ENCODE data around the gene RGP1. TPM values are rescaled to one million over a fixed set of nuclear protein-coding genes. Genes with fewer than 3 reads are reported as not detected.

RGP1 gene
- total and polyA plus RNA-seq, 9 of the 15 experiments (the other 6 are each of a cell fraction or from before 2014, with no cell fraction given), result 0.42 to 13.8 (median 6.7) TPM

- no TSS peak for BruUV-seq (replicated peaks)
- no peak for TF ChIP-seq ZFP30 (CRISPR knock-in tag; IDR thresholded peaks at IDR 0.05; ENCODE audit: borderline replicate concordance)
- in situ Hi-C loops (cut with MboI), result no loop called here
- no peak overlapping the region for H3K27ac ChIP-seq (ENCODE audit: extremely low read depth, low read depth, low read length)
- H3K4me2 ChIP-seq (ENCODE audit: insufficient read depth, low read length), result no peak overlapping the region
- no peaks in the 10 kb centered on the region for H3K9me3 ChIP-seq (replicated peaks; ENCODE audit: control insufficient read depth, insufficient read depth, low read depth, low read length)
- ChIA-PET CTCF (ENCODE audit: low intra/inter-chr PET ratio) (no interaction called here), POLR2A (interaction anchor here (0.6 to 1.7 kb wide), 5 partner anchors 9 to 31 kb away, joined by 3 to 6 read pairs (median 4); no protein-coding TSS in a partner anchor)
- no peak for ATAC-seq
- no peaks in the 10 kb centered on the region for H3K79me2 ChIP-seq (ENCODE audit: control insufficient read depth, insufficient read depth, low read length)
- no peaks in the 10 kb centered on the region for H3K27me3 ChIP-seq (ENCODE audit: control insufficient read depth in 2 of 2, insufficient read depth in 2 of 2, low read length in 2 of 2)
- no peaks in the 10 kb centered on the region for H4K20me1 ChIP-seq (replicated peaks; ENCODE audit: control insufficient read depth, insufficient read depth, low read length)
- intact Hi-C loops (cut with micrococcal nuclease), result no loop called here
- H3K4me3 ChIP-seq, result no peak overlapping the region
- H3K4me1 ChIP-seq (replicated peaks in 1 of 2; ENCODE audit: control insufficient read depth in 2 of 2, insufficient read depth in 2 of 2, low read length in 2 of 2), result no peaks in the 10 kb centered on the region
- no peak for FAIRE-seq
- no peak for DNase-seq (ENCODE audit: extremely low read depth in 1 of 4, low spot score in 3 of 4)
- H3K36me3 ChIP-seq (ENCODE audit: control insufficient read depth, insufficient read depth, low read length), result peaks cover 92% of the 10 kb centered on the region
- WGBS (ENCODE audit: insufficient coverage, low coverage, missing lambda C conversion rate), result 64% methylated on average over 6 of the region's 8 CpGs
- no peak overlapping the region for H3K9ac ChIP-seq (ENCODE audit: insufficient read depth in 1 of 2, low read depth in 2 of 2, low read length in 2 of 2)
- H3K9me1 ChIP-seq (ENCODE audit: control insufficient read depth, insufficient read depth, low read length), result peaks cover 3% of the 10 kb centered on the region
- H2AFZ ChIP-seq (ENCODE audit: low read depth, low read length), result no peak overlapping the region
These were observed 43.7 kb upstream of the RGP1 start for GRCh38 chr9:35705372-35705771.

DNA sequence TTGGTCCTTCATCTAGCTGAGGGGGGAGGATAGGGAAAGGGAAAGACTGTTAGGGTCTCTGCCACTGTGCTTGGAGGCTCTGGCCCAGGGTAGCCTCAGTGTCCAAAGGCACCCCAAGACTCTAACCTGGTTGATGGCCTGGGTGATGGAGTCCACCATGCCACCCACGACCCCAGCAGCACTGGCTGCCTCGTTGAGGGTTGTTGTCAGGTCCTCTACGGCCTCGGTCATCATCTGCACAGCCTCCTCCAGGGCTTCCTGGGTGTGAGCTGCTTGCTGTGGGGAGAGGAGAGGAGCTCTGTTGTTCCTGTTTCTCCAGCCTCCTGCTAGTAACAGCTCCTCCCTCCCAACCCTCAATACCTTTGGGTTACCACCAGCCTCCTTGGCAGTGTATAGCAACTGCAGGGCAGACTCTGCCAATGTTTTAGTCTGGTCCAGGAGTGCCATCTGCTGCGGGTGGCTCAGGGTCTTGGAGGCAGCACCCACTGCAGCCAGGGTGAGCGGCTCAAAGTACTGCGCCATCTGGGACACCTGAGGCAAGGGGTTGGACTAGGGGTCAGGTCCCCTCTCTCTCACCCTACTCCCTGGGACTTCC is 43.2 kb upstream of the RGP1 start:
- ChIA-PET POLR2A (interaction anchor here (0.6 to 1.7 kb wide), 9 partner anchors 8 to 30 kb away, joined by 3 to 6 read pairs (median 3); partner anchors contain the start of gene TPM2), CTCF (ENCODE audit: low intra/inter-chr PET ratio) (no interaction called here)
- ATAC-seq (no peak), FAIRE-seq (no peak), DNase-seq (ENCODE audit: extremely low read depth in 1 of 4, low spot score in 3 of 4) (no peak)
- Histone ChIP-seq H3K4me3 (no peak overlapping the region), H3K36me3 (ENCODE audit: control insufficient read depth, insufficient read depth, low read length) (peaks cover 92% of the 10 kb centered on the region), H3K27ac (ENCODE audit: extremely low read depth, low read depth, low read length) (no peak overlapping the region), H3K9me1 (ENCODE audit: control insufficient read depth, insufficient read depth, low read length) (peaks cover 3% of the 10 kb centered on the region), H3K9ac (ENCODE audit: insufficient read depth in 1 of 2, low read depth in 2 of 2, low read length in 2 of 2) (no peak overlapping the region), H4K20me1 (replicated peaks; ENCODE audit: control insufficient read depth, insufficient read depth, low read length) (no peaks in the 10 kb centered on the region), H3K9me3 (replicated peaks; ENCODE audit: control insufficient read depth, insufficient read depth, low read depth, low read length) (no peaks in the 10 kb centered on the region), H3K79me2 (ENCODE audit: control insufficient read depth, insufficient read depth, low read length) (no peaks in the 10 kb centered on the region), H3K4me1 (replicated peaks in 1 of 2; ENCODE audit: control insufficient read depth in 2 of 2, insufficient read depth in 2 of 2, low read length in 2 of 2) (no peaks in the 10 kb centered on the region), H2AFZ (ENCODE audit: low read depth, low read length) (no peak overlapping the region), H3K27me3 (ENCODE audit: control insufficient read depth in 2 of 2, insufficient read depth in 2 of 2, low read length in 2 of 2) (no peaks in the 10 kb centered on the region), H3K4me2 (ENCODE audit: insufficient read depth, low read length) (no peak overlapping the region)
- intact Hi-C loops (cut with micrococcal nuclease), result no loop called here
- in situ Hi-C loops (cut with MboI), result no loop called here
- 92% methylated on average over 6 of the region's 7 CpGs for WGBS (ENCODE audit: insufficient coverage, low coverage, missing lambda C conversion rate)
- TSS peak; percentile 51 for BruUV-seq (replicated peaks)
- TF ChIP-seq ZNF449 (CRISPR knock-in tag; IDR thresholded peaks at IDR 0.05) (no peak), TAL1 (IDR thresholded peaks at IDR 0.05) (no peak), MYC (IDR thresholded peaks at IDR 0.05; ENCODE audit: low read depth, low read length) (no peak), MYC (CRISPR knock-in tag; IDR thresholded peaks at IDR 0.05; ENCODE audit: borderline replicate concordance, low read depth) (no peak), KLF10 (CRISPR knock-in tag; IDR thresholded peaks at IDR 0.05) (no peak), IRF9 (tag; IDR thresholded peaks at IDR 0.05) (no peak), ATF7 (IDR thresholded peaks at IDR 0.05) (no peak), ZMIZ1 (IDR thresholded peaks at IDR 0.05; ENCODE audit: low read depth in 2 of 2, low read length in 2 of 2) (no peak)
